Glomerular visceral epithelial cell (primary cell): ENCODE results near the gene CLRN3.

Source experiments
- DNase-seq: peaks from one replicate; pipeline ENCODE4 v3.0.0-alpha.2; 2016; ENCODE audit errors: extremely low spot score

CLRN3 gene

GRCh38 chr10:127919418-127920271, 26.9 kb upstream of the CLRN3 start:
- peak; percentile 77 for DNase-seq

DNA sequence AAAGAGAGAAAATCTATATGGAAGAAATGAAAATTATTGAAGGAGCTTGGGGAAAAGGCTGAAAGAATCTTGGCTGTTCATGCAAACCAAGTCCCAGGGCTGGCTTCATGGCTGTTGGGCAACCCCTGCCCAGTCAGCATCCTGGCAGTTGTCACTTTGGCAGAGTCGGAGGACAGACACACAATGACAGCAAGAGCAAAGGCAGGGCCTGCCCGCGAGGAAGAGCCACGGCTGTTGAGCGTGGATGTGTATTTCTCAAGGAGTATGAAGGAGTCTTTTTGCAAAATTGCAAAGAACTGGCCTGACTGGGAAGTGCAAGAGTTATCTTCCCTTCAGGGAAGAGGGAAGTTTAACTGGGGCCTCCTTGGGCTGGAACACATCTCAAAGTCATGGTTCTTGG, 25.8 kb upstream of the CLRN3 start:
- DNase-seq: no peak

GRCh38 chr10:127916826-127917225, 24.1 kb upstream of the CLRN3 start:
- DNase-seq: no peak

DNA sequence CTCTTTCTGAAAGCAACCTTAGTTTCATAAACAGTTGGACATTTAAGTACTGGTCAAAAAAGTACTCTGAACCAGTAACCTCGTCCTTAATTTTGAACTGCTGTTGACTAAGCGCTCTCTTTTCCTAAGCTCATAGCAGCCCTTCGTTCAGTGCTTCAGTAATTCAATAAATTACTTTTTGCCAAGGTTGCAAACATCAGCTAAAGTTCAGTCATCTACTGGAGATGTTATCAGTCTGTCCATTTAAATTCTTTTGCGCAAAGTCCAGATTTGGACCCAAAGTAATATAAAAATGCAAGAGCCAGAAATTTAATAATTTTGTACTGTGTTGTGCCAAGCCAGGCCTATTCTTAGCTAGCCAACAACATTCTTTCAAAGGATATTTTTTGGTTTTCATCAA, 22.6 kb upstream of the CLRN3 start:
- DNase-seq: no peak

GRCh38 chr10:127913368-127913759, 20.6 kb upstream of the CLRN3 start:
- no peak for DNase-seq

- no peak for DNase-seq
These were observed 20.0 kb upstream of the CLRN3 start for GRCh38 chr10:127912607-127913367.

GRCh38 chr10:127911867-127912257, 19.1 kb upstream of the CLRN3 start:
- no peak for DNase-seq

DNA sequence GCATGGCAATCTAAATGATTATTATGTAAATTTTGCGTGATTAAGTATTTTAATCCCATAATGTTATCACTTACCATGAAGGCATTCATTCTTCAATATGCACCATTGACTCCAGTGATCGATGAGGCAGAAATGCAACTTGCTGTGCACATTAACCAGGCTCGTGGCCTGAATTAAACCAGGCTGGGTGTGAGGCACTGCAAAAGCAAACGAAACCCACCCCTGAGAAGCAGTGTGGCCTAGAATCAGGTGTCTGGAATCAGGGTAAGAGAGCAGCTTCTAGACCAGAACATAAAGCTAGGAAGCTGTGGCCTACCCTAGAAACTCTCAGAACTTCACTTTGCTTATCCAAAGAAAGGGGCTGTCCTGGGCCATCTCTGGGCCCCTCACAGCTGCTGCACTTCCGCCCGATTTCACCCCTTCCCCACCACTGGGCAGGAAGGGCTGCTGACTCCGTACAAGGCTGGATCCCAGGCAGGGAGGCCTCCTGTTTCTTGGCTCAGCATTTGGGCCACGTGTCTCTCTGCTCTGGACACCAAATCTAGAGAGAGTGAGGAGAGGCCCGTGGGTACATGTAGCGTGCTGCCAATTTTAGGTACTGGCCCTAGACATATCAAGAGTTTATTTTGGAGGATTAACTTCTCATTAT, 18.6 kb upstream of the CLRN3 start:
- DNase-seq: peak; percentile 52

GRCh38 chr10:127910464-127910770, 17.7 kb upstream of the CLRN3 start:
- DNase-seq: no peak

GRCh38 chr10:127909716-127910463, 17.1 kb upstream of the CLRN3 start:
- DNase-seq: no peak

DNA sequence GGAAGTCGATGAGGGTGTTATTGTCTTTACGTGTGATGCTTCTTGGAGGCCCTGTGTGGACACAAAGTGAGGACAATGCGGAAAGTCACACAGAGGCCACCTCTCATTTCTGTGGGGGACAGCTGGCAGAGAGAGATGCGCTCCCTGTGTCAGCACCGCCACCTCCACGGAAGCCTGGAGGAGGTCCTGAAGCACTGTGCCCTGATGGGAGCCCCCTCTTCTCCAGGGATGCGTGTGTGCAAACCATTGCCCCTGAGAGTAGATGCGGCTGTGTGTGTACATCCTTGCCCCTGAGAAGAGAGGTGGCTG, 16.2 kb upstream of the CLRN3 start:
- DNase-seq: no peak

DNA sequence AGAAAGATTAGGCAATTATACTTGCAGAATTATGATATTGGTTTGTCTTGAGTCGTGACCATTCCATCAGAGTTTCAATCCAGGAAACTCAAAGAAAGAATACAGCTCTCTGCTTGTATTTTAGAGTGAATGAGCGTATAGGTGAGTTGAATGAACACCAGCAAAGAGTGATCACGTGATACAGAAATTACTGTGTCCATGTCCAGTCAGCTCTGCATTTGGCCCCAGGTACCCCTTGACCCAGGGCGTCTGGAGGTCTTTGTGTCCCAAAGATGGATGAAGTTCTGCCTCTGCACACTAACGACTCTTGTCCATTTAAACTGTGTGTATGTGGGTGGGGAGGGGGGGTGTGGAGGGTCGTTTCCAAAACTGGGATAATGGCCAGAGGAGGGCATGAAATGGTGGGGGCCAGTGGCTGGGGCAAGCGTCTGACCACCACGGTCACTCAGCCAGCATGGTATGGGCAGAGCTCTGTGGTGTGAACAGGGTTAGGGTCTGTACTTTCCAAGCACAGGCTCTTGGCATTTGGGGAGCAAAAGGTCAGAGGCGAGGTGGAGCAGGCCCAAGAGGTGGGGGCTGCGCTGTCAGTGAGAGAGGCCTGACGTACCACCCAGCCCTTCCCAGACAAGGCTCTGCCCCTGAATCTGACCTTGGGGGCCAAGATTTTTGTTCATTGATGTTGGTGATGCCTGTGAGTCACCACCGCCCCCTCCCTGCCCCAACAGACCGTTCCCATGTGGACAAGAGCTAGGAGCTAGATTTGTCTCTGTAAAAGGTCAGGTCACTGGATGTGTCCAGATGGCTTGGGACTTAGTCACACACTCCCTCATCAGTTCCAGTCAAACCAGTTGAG, 15.6 kb upstream of the CLRN3 start:
- peak; percentile 78 for DNase-seq

- DNase-seq: peak; percentile 58
These were observed 14.8 kb upstream of the CLRN3 start for GRCh38 chr10:127907411-127908105.

- DNase-seq: peak; percentile 88
These were observed 14.0 kb upstream of the CLRN3 start, which contains the start of gene PTPRE for GRCh38 chr10:127906548-127907377. TSS of gene PTPRE (plus strand) at chr10:127907103. CDS start at chr10:128040882, 133,779 bp downstream.

DNA sequence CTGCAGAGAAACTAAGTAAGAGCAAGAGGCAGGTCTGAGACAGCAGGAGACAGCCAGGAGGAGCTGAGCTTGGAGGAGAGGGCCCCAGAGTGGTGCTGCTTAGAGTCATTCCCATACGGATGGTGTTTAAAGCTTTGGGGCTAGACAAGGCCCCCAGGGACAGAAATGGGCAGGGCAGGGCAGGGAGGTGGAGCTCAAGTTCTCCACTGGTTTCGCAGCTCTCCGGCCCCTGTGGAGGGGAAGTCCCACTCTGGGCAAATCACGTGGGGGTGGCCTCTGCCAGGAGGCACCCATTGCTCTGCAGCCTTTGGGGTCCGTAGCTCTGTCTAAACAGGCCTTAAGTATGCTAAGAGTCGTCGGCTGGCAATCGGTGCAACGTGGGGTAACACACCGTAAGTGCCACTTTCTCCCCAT, 13.1 kb upstream of the CLRN3 start:
- DNase-seq: no peak

- DNase-seq: no peak
These were observed 12.5 kb upstream of the CLRN3 start for GRCh38 chr10:127905001-127905847.

GRCh38 chr10:127904311-127905000, 11.7 kb upstream of the CLRN3 start:
- no peak for DNase-seq

DNA sequence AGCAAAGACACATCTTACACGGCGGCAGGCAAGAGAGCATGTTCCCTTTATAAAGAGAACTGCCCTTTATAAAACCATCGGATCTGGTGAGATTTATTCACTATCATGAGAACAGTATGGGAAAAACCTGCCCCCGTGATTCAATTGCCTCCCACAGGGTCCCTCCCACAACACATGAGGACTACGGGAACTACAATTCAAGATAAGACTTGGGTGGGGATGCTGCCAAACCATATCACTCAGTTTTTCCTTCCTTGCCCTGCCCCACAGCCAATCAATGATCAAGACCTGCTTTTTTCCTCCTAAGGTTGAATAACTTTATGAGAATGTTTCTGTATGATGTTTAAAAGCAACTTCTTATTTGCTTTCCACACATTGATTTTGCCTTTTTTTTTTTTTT, 11.0 kb upstream of the CLRN3 start:
- no peak for DNase-seq
